ENCODE data around the gene KCNK18.
"Not testable (repeated sequence)": the region's sequence is repeated elsewhere in the genome, so short reads cannot be mapped to it uniquely, and the experiment has no call there.

Gene KCNK18

DNA sequence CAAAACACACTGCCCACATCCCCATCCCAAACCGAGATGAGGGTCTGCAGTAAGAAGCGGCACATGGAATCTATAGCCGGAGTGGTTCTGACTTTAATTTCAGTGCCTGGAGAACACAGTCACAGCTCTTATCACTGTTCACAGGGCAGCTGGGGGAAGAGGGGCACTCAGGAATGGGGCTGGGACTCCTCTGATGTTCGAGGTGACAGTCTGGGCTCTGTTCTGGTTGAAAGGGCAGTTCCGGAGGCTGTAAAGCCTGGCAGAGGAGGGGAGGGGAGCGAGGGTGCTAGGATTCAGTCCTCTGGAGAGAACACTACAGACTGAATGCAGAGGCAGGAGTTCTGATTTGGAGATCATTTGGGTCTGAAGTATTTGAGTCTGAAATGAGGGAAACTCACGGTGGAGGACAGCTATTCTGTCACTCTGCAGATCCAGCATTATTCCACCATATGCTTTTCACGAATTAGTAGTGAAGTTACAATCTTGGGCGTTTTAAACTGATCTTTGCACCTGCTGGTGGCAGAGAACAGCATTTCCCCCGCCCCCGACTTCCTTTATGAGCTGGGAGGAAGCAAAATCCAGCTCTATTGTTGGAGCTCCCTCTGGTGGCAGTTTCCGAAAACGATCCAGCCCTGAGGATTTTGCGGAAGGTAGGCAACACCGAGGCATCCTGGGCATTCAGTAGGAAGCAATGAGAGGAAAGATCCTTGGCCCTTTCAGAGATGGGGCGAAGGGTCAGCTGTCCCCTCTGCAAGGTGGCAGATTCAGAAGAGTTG, 22.7 kb upstream of the KCNK18 start:
- DNase-seq, result peak; percentile 47 to 48

DNA sequence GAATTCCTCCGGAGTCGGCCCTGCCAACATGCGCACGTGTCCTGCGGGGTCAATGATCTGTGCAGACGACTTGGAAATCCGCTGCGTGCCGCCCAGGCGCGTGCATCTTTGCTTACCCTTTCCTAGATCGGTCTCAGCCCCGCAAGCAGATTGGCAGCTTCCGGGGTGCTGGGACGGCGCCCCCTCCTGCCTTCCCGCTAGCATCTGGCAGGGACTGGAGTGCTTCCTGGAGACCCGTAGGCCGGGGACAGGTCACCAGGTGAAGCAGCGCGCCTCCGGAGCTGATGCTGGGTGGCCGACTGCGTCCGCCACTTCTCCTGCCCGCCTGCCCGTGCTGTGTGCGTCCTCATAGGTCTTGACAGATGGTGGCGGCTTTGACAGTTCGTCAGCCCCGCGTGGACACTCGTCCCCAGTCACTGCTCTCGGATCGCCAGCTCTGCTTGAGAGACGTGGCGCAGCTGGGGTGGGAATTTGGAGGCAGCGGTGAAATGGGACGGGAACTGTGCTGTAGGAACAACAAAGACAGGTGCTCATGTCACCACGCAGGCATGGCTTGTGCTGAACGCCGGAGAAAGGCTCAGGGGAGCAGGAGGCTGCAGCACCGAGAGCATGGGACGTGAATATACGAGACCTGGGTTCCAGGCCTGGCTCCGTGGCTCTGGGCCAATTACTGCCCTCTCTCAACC, 21.9 kb upstream of the KCNK18 start:
- DNase-seq, result no peak

DNA sequence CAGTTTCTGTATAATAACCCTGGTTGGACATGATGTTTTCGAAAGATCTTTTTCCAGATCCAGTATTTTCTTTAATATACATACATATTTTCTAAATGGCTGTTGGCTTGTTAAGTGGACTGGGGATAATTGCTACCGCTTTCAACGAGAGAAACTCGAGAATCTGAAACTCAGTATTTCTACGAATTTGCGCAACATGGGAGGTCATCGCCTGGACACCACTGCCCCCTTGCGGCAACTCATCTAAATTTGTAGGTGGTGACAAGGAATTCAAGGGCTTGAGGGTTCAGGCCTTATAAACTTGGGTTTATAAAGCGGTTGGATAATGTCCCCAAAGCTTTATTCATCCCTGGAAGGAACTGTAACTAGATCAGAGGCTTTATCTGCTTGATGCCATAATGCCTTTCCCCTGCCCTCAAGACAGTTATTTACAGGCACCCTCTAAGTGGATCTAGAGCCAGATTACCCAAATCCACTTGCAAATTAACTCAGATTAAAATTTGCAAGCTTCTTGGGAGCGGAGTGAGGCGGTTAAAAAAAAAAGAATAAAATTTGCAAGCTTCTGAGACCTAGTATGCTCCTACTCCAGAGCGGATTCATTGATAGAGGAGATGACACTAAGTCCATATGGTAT, 21.3 kb upstream of the KCNK18 start:
- peak in 1 of 2 experiments; percentile 24 for DNase-seq

DNA sequence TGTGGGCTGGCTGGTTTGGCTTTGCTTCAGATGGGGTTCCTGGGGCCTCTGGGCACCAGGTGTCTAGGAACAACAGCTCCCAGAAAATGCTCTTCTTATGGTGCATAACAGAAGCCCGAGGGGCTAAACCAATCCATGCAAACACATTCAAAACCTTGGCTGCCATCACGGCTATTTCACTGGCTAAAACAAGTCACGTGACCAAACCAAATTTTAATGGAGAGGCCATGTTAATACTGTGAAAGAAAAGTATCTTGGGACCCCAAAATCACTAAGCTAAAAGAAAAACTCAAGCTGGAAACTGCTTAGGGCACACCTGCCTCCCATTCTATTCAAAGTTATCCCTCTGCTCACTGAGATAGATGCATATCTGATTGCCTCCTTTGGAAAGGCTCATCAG, 19.1 kb upstream of the KCNK18 start:
- no peak for DNase-seq

DNA sequence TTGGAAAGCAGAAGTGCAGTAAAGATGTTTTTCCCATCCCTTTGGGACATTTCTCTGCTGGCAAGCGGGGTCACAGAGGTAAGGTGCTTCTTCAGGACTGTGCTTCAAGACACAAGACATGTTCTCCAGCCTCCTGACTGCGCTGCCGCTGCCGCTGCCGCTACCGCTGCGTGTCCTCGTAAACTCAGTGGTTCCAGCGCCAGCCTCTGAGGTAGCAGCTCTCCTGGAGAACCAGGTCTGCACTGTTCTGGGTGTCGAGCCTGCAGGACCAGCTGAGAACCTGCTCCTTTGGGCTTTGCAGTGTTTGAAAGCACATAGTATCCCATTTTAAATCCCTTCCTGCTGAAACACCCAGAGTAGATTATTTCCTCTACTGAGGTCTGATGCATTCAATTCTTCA, 13.0 kb upstream of the KCNK18 start:
- no peak for DNase-seq

DNA sequence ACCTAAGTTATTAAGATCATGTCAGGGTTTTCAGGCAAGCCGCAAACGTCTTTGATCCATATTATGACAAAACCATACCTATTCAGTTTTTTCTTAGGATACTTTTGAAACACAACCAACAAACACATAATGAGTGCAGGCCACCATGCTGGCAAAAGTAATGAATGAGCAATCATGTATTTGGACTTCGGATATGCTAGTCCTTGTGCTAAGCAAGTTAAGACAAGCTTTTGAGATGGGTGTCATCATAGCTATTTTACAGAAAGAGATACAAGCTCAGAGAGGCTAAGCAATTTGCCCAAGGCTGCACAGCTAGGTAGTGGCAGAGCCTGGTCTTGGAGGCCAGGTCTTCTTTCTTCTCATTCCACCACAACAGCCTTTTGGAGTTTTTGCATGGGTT, 12.5 kb upstream of the KCNK18 start:
- DNase-seq, result no peak

DNA sequence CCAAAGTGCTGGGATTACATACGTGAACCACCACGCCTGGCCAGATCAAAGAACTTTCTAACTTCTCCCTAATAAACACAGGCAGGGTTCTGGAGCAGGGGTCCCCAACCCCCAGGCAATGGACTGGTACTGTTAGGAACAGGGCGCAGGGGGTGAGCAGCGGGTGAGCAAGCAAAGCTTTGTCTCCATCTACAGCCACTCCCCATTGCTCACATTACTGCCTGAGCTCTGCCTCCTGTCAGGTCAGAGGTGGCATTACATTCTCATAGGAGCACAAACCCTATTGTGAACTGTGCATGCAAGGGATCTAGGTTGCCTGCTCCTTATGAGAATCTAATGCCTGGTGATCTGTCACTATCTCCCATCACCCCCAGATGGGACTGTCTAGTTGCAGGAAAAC, 11.5 kb upstream of the KCNK18 start:
- not testable (repeated sequence) for DNase-seq

DNA sequence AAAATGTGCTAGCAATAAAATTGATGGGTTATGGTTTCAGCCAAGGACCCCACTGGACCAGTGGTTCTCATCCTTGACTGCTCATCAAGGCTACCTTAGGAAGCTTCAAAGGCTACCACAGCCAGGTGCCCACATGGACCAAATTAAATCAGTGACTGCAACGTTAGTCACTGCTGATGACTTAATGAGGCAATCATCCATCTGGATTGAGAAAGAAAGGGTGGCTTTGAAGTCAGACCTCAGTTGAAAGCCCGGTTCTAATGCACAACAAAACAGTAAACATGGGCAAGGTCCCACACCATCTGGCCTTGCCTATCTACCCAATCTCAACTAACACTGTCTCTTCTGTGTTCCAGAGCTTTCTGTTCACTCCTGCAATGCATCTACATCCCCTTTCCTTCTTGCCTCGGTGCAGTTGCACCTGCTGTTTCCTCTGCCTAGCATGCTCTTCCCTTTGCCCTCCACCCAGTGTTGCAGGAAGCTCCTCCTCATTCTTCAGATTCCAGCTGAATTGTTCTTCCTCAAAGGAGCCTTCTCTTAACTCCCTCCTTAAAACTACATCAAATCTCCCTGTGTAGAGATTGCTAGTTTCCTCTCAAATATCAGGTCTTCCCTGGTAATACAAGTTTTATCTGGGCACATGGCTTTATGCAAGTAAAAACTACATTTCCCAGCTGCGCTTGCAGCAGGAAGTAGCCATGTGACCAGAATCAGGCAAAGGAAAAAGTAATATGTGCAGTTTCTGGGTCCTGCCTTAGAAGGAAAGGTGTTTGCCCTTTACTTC, 10.3 kb upstream of the KCNK18 start:
- DNase-seq, result peak; percentile 41 to 59

DNA sequence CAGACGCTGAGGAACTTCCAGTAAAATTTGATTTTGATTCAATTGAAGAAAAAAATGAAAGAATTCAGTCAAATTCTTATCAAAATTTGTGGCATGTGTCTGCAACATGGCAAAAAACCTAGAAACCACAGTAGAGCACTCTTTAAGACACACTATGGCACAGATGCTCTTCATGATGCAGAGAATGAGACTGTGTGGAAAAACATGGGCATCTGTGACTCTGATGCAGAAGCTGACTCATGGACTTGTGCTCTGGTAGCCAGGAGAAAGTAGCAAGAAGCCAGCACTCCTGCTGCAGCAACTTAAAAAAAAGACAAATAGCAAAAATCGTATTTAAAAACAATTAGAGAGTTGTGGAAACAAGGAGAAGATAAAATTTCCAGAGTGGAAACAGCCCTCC, 8.9 kb upstream of the KCNK18 start:
- no peak for DNase-seq

DNA sequence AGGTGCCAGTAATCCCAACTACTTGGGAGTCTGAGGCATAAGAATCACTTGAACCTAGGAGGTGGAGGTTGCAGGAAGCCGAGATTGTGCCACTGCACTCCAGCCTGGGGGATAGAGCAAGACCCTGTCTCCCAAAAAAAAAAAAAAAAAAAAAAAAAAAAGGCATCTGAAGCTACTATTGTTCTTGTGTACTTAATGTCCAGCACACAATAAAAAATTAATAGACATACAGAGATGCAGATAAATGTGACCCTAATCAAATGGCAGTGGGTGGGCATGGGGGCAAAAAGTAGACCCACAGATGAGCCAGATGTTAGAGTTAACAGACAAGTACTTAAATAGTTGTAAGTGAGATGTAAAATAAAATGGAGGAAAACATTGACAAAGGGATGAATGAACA, 7.7 kb upstream of the KCNK18 start:
- DNase-seq, result no peak

DNA sequence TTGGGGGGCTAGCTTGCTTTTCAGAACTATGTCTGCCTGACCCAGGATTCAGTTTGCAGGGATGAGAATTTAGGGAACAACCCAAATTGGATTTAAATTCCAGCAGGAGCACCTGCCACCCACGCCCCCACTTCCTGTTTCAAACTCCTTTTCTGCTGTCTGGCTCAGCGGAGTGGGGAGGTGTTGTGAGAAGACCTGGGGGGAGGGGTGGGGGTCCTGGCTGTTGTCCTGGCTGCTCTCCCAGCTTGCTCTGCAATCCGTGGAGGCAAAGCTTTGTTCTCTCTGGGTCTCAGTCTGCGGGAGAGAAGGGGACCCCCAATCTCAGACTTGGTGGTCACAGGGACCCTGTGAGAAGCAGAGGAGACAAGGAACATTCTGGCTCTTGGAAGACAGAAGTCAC, 799 bp downstream of the KCNK18 start:
- no peak for DNase-seq

DNA sequence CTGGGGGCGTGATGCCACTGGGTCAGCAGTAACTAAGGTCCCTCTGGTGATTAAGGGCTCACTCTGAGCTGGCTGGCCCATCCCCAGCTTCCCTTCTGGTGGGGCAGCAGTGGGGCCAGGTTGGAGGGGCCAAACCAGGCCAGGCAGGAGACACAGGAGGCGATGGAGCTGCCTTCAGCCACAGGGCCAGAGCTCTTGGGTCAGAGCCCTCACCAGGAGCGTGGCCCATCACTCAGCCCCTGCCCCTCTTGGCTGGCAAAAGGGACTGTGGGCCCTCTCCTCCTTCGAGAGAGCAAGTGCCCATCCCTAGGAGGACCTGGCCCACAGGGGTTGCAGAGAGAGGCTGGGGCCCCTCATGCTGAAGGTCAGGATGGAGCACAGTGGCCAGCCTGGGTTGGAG, 4.5 kb downstream of the KCNK18 start:
- DNase-seq, result no peak

DNA sequence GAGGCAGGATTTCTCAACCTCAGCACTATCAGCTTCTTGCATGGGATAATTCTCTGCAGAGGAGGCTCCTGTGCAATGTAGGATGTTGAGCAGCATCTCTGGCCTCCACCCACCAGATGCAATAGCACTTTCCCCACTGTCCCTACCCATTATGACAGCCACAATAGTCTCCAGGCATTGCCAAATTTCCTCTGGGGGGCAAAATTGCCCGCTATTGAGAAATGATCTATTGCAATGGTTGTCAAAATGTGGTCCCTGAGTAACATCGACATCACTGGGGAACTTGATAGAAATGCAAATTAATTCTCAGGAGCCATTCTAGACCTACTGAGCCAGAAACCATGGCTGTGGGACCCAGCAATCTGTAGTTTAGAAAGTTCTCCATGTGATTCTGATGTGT, 7.0 kb downstream of the KCNK18 start:
- no peak for DNase-seq

DNA sequence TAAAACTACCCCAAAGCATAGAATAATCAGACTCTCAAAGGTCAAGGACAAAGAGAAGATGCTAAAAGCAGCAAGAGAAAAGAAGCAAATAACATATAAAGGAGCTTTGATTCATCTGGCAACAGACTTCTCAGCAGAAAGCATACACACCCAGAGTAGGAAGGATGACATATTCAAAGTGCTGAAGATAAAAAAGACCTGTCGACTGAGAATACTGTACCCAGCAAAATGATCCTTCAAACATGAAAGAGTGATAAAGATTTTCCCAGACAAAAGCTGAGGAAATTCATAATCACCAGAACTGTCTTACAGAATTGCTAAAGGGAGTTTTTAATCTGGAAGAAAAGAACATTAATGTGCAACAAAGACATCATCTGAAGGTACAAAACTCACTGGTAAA, 14.9 kb downstream of the KCNK18 start:
- DNase-seq, result no peak

DNA sequence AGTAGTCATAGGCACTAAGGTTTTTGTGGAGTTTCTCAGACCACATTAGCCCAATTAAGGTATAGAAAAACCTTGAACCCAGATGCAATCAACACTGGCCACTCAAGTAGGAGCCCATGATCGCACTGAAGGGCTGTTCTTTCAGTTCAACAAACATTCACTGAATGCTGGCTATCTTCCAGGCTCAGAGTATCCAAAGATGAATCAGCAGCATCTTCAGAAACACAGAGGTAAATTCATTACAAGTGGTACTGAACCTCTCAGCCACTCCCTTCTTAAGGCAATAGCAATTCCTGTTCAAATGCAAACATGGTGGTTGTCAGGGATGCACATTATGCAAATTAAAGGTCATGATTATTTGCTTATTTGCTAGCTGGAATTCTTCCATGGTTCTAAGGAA, 17.1 kb downstream of the KCNK18 start:
- DNase-seq, result no peak

DNA sequence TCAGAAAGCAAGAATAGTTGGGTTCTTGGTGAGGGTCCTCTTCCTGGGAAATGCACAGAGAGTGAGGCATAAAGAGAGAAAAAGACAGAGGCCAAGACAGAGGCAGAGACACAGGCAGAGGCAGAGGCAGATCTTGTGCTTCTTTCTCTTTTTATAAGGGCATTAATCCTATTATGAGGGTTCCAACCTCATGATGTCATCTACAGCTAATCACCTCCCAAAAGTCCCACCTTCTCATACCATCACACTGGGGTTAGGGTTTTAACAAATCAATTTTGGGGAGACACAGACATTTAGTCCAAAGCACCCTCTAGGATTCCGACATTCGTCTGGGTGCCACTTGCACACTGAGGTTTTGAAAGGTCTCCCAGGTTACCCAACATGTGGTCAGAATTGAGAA, 17.8 kb downstream of the KCNK18 start:
- DNase-seq, result no peak

DNA sequence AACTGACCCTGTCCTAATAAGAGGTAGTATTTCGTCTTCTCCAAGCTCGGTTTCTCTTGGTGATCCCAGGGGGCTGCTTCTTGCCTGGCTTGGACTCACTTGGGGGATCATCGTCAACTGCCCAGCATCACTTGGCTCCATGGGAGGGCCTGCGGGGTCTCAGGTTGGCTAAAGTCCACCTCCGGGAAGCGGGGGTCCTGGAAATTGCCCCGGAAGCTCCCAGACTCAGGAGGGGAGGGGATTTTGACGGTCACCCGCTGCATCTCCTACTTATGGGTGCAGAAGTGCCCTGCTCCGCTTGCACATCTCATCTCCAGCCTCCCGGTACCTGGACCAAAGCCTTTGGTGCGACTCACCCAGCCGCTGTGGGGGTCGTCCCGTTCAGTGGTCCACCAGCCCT, 18.7 kb downstream of the KCNK18 start:
- DNase-seq, result no peak

DNA sequence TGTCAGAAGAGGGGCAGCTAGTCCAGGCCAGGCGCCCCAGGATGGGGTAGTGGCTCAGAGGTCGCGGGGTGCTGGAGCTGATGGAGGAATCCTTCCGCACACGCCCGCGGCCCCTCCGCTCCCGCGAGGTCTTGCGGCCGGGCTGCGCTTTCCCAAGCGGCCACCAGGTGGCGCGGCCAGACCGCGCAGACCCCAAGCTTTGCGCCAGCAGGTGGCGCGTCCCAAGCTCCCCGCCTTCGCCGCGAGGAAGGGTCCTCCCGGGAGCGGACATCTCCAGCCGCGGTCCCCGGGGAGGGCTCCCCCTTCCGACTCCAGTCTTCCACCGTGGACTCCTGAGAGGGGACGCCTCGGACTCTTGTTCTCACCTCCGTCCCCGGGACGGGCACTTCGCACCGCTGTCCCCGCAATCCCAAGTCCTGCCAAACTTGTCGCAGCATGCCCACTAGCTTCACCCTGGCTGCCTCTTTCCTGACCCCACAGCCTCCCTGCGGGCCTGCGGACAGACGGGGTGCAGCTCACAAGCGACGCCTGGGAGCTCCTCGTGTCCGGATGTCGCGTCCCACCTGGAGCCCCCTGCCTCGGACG, 19.4 kb downstream of the KCNK18 start:
- peak in 1 of 2 experiments; percentile 11 for DNase-seq

DNA sequence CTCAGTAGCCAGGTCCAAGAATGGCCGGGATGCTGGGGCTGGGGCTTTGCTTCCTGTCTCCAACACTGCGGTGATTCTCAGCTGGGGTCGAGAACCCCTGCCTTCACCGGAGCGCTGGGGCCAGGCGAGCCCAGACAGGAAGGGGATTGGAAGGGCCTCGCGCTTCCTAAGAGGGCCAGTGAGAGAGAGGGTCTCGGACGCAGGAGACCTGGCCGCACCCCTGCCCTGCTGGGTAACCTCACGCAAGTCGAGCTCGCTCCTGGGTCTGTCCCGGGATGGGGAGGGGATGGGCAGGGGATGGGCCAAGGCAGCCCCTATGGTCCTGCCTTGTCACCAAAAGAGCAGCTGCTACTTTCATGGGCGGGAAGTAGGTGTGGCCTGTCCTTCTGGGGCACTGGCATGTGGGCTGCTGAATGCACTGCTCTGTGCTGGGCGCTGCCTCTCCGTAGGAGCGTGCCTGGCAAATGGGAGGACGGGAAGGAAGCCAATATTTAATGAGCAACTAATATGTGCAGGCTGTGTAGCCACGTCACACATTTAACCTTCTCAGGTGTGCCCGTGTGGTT, 20.0 kb downstream of the KCNK18 start:
- no peak for DNase-seq

DNA sequence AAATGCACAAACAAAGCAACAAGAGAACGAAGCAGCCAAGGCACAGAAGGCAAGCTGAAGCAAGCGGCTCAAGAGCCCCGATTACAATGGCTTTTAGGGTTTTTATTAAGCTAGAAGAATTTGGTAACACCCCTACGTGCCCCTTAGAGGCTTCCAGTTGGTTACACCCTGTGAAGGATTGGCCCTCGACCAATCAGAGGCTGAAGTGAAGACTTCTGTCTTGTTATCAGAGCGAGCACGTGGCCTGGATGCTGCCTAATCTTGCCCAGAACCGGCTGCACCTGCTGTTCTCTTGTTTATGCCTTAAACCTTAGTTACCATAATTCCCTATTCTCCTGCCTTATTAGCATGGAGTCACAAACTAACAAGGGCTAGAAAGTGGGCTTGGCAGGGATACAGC, 21.4 kb downstream of the KCNK18 start:
- DNase-seq, result no peak

DNA sequence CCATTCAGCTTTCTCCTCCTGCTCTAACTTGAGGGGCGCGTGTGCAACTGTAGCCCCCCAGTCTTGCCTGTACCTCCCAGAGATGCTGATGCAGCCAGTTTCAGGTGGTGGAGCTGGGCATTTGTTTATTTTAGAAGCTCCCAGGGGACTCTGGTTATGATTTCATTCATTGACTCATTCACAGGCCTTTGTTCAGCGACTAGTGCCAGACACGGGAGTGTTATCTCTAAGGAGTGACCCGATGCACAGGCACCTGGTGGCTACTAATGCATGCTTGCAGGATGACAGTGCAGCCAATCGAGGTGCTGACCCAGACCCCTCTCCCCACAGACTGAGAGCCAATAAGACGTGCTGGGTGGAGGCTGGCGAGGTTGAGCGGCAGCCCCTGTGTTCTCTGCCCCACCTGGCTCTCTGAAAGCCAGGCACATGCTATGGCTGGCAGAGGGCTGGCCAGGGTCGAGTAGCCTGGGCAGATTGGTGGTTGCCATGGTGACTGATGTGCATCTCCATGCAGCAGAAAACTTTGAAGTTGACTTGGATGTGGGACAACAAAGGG, 23.9 kb downstream of the KCNK18 start:
- DNase-seq, result no peak

DNA sequence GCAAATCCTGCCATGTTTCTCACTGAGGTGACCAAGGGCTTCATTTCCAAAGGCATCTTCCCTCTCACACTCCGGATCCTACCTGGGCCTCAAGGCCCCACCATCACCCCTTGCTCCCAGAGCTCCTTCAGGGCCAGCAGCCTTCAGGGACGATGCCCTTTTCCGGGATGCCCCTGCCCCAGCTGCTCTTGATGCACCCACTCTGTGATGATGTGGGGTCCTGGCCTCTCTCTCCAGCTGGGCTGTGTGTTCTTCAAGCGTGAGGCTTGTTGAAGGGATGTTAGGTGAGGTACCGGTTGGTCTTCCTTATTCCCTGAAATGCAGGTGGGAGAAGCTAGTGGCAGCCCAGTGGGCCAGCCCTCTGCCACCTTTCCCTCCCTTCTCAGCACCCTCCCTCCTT, 25.3 kb downstream of the KCNK18 start:
- DNase-seq, result no peak
